ENCODE measurements around the gene GPR137B.

GRCh38 chr1:236176337-236177336, 34.3 kb downstream of the GPR137B start:
- TF ChIP-seq ZBTB49 (CRISPR knock-in tag; IDR thresholded peaks at IDR 0.05; ENCODE audit: borderline replicate concordance) (no peak), GABPA (tag; conservative IDR thresholded peaks at IDR 0.05; ENCODE audit: low read depth) (no peak), SPI1 (IDR thresholded peaks at IDR 0.05; ENCODE audit: borderline replicate concordance, low read depth, low read length) (no peak), POLR2A (conservative IDR thresholded peaks at IDR 0.05) (no peak), MAFK (IDR thresholded peaks at IDR 0.05; ENCODE audit: low read length) (no peak), SAFB2 (IDR thresholded peaks at IDR 0.05; ENCODE audit: borderline replicate concordance, low read depth, low read length, severe bottlenecking) (no peak), ZNF274 (IDR thresholded peaks at IDR 0.05; ENCODE audit: borderline replicate concordance, low read depth, low read length) (no peak), CEBPB (tag; IDR thresholded peaks at IDR 0.05) (no peak), TCF7 (IDR thresholded peaks at IDR 0.05; ENCODE audit: borderline replicate concordance) (no peak)

All from K562 (cell line).